Uterine smooth muscle cell (primary cell): ENCODE measurements around the gene MPHOSPH9. TPM values are rescaled to one million over a fixed set of nuclear protein-coding genes. Genes with fewer than 3 reads are reported as not detected.

Experiments
- total RNA-seq: library from RNA; depleted of rRNA; stranded (reverse); fragments of >200 nt; gene quantifications from 2 replicates; pipeline ENCODE4 v1.2.3, GENCODE V29; 2014

The MPHOSPH9 gene, protein sequence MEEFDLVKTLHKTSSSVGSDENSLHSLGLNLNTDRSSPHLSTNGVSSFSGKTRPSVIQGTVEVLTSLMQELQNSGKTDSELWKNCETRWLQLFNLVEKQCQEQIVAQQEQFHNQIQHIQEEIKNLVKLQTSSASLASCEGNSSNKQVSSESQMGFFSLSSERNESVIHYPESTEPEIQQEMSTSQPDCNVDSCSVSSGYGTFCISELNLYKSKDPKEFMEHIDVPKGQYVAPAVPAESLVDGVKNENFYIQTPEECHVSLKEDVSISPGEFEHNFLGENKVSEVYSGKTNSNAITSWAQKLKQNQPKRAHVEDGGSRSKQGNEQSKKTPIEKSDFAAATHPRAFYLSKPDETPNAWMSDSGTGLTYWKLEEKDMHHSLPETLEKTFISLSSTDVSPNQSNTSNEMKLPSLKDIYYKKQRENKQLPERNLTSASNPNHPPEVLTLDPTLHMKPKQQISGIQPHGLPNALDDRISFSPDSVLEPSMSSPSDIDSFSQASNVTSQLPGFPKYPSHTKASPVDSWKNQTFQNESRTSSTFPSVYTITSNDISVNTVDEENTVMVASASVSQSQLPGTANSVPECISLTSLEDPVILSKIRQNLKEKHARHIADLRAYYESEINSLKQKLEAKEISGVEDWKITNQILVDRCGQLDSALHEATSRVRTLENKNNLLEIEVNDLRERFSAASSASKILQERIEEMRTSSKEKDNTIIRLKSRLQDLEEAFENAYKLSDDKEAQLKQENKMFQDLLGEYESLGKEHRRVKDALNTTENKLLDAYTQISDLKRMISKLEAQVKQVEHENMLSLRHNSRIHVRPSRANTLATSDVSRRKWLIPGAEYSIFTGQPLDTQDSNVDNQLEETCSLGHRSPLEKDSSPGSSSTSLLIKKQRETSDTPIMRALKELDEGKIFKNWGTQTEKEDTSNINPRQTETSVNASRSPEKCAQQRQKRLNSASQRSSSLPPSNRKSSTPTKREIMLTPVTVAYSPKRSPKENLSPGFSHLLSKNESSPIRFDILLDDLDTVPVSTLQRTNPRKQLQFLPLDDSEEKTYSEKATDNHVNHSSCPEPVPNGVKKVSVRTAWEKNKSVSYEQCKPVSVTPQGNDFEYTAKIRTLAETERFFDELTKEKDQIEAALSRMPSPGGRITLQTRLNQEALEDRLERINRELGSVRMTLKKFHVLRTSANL
- 51.9 and 84.8 TPM in 2 replicates for total RNA-seq

DNA sequence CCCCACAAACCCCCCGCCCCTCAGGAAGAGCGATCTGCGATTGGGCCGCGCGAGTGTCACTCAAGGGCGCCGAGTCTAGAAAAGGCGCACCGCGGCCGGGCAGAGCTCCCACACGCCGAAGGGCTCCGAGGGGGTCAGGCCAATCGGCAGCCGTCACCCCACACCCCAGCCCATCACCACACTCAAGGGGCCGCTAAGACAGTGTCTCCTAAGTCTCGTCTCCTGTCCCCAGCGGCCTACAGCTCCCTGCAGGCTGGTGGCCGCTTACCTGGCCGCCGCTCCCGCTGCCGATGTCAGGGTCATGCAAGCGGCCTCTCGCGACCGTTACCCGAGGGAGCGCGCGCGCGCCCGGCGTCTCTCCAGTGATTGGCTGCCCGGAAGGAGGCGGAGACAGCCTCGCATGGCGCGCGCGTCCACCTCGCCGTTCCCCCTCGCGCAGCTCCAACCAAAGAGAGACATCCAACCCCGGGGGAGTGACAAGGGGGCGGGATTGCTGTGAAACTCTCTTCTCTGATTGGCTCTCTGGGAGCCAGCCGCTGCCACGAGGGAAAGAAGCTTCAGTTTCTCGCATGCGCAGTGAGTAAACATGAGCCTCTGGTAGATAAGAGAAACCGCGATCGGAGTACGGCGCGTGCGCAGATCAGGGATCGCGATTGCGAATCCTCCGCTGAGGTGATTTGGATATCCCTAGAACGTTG lies at the start of gene MPHOSPH9, which contains the start of gene MTRFR:
MPHOSPH9 (minus strand) TSS at position 335 of the 698 bp plus-strand sequence. CDS start 2,777 bp downstream, outside the sequence.
MTRFR (plus strand) TSS at position 630 of the 698 bp plus-strand sequence. CDS start 20,239 bp downstream, outside the sequence.

DNA sequence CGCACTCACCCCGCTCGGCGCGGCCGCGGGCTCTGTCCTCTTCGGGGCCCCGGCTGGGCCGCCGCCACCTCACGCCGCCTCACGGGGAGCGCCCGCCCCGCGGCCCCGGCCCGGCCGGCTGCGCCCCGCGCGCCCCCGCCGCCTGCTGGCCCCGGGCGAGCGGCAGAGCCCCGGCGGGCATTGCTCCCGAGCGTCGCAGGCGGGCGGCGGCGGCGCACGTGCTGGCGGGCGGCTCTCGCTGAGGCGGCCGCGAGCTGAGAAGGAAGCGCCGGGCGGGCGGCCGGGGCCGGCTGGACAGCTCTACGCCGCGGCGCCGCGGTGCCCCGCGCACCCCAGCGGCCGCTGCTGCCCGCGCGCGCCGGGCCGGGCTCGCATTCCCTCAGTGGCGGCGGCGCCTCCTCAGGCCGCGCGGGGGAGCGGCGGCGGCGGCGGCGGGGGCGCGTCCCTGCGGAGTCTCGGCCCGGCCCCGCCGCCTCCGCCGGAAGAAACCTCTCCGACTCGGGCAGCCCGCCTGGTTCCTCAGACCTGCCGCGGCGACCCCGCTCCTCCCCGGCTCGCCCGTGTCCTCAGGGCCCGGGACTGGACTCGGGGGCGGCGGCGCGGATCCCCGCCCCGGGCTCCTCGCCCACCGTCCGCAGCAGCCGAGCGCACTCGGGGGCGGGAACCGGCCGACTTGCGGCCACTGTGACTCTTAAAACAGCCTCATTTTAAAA lies 82.0 kb downstream of the MPHOSPH9 start, which contains the start of gene PITPNM2:
PITPNM2 (minus strand) TSS at position 347 of the 713 bp plus-strand sequence. CDS start 116,500 bp downstream, outside the sequence.

Other genes starting within 250 kb of the MPHOSPH9 start
- 4.6 and 6.5 TPM in 2 replicates for gene PITPNM2, start 82.1 kb downstream of the MPHOSPH9 start, total RNA-seq
- 12.9 and 16.1 TPM in 2 replicates for gene MTRFR, start 295 bp upstream of the MPHOSPH9 start, total RNA-seq
- 133 and 134 TPM in 2 replicates for gene CDK2AP1, start 38.7 kb upstream of the MPHOSPH9 start, total RNA-seq
- 37.4 and 41.2 TPM in 2 replicates for gene SBNO1, start 131.7 kb upstream of the MPHOSPH9 start, total RNA-seq
- 58.9 and 60.4 TPM in 2 replicates for gene KMT5A, start 151.0 kb upstream of the MPHOSPH9 start, total RNA-seq
- 3.0 and 3.5 TPM in 2 replicates for gene RILPL2, start 203.5 kb upstream of the MPHOSPH9 start, total RNA-seq
- gene SNRNP35, start 225.0 kb upstream of the MPHOSPH9 start, total RNA-seq, result 15.1 and 15.9 TPM in 2 replicates